HG03342 (cell line): ENCODE data around the gene BEST2.

Experiments used
- ATAC-seq: cut with Tn5 transposase; IDR thresholded peaks from one replicate; pipeline ENCODE4 v1.9.1; 2021; ENCODE audit warnings: mild to moderate bottlenecking, moderate library complexity; ENCODE audit not compliant: unreplicated experiment

The BEST2 gene

DNA sequence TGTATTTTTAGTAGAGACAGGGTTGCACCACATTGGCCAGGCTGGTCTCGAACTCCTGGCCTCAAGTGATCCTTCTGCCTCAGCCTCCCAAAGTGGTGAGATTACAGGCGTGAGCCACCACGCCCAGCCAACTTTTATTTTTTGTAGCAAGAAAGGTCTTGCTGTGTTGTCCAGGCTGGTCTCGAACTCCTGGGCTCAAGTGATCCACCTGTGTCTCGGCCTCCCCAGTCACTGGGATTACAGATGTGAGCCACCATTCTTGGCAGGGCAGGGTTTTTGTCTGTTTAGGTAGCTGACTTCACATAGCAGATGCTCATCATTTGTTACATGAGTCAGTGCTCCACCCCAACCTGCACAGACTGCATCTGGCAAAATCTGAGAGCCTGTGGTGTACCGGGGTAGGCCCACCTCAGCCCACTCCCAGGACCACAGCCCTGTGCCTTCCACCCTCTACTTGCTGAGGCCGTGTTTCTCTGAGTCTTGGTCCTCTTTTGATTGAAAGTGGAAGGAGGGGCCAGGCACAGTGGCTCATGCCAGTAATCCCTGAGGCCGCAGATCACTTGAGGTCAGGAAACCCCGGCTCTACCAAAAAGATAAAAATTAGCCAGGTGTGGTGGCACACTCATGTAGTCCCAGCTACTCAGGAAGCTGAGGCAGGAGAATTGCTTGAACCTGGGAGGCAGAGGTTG is 23.7 kb upstream of the BEST2 start:
- ATAC-seq = no peak

DNA sequence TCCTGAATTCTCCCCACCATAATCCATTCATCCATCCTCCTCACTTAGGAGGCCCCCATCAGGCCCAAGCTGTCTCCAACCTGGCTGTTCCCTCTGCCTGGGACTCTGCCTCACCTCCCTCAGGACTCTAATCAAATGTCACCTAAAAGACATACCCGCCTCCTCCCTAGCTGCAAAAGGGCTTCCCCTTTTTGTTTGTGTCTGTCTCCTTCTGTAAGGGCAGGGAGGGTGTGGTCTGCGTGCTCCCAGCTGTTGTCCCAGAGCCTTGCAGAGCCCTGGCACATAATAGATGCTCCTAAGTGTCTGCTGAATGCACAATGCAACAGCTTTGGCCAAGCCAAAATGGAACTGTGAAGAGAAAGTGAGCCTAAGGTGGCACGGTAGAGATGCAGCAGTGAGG is 21.5 kb upstream of the BEST2 start:
- no peak for ATAC-seq

DNA sequence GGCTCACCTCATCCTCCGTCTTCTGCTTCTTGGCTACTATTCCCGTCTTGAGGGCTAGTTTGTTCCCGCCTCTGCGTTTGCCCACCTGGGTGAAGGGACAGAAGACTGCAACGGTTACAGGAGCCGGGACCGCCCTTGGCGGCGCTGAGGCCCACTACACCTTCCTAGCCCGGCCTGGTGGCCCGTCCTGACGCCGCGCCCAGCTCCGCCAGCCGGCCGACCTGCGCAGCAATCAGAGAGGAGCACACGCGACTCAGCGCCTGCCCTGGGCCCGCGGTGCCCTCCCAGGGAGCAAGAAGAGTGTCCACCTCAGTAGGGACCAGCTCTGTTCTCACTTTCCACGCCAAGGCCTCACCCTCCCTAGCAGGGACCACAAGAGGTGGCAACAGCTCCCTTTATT is 20.3 kb upstream of the BEST2 start:
- ATAC-seq = no peak

DNA sequence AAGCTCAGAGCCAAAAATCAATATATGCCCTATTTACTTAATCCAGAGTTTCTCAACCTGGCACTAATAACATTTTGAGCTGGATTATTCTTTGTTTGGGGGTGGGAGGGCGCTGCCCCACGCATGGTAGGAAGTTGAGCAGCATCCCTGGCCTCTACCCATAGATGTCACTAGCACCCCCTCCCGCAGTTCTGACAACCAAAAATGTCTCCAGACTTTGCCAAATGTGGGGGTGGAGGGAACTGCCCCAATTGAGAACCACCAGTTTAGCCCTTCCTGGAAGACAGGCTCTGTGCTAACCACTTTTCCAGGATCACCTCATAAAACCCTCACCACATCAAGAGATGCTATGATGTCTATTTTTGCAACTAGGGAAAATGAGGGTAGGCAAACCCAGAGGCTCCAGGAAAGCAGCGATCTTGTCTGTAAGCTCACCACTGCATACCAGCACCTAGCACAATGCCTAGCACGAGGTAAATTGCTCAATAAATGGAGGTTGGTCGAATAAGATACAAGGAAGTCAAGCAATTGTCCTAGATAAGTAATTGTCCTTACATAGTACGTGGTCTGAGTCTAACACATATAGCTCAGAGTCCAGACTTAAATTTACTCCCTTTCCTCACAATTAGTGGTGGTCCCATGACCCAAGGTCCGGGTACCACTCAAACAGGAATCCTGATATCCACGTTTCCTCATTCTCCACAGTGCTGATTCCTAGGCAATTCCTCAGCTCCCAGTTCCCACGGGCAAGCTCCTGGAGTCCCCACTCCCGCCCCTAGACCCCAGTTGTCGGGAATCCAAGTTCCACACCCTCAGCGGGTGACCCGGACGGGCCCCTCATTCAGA is 18.0 kb upstream of the BEST2 start:
- ATAC-seq = no peak

DNA sequence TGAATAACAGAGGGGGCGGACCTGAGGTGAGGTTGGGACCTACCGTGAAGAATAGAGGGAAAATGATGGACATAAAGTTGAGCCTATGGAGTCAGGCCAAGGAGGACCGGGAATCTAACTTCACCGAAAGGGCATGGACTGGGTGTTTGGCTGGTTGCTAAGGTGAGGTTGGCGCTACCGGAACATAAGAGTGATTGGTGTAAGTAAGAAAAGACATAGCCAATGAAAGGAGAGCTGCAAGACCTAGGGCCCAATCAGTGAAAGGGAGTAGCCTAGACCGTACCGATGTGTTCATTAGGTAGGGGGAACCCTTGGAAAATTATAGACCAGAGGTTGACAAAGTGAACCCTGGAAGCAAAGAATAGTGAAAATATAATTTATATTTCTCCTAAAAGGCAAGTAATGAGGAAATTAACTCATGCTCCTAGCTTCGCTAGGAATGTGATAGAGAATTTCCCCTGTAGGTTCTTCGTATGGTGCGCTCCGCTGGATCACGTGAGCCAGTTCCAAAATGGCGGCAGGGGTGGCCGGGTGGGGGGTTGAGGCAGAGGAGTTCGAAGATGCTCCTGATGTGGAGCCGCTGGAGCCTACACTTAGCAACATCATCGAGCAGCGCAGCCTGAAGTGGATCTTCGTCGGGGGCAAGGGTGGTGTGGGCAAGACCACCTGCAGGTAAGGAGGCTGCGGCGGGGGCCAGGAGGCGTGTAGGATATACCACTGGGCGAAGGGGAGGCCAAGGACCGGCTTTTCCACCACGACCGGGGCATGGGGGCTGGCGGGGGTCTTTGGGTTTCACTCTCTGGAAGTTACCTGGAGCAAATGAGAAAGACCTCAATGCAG is 14.4 kb upstream of the BEST2 start, which contains the start of gene GET3:
Gene GET3, plus strand, starts transcription at position 503 of the 840 bp plus-strand sequence. Its CDS starts 9 bp downstream, at position 512.
- peak; percentile 73 for ATAC-seq

DNA sequence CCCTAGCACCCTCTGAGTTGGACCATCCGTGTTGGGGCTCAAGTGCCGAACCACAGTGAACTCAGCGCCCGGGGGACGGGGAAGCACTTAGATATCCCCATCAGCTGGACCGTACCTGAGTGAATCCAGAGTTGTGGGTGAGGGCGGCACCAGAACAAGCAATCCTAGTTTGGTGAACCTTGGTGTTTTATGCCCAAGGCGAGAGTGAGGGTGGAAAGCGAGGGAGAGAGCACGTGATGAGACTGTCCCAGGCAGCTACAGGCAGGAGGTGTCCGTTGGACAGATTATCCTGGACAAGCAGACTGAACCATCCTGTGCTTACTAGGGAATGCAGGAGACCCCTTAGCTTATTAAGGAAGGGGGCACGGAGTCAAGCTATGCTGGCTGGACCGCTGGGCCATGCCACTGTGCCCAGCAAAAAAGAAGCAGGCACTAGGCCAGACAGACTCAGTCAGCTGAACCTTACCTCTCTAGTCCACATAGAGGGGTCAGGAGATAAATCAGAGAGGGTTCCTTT is 13.7 kb upstream of the BEST2 start:
- no peak for ATAC-seq

DNA sequence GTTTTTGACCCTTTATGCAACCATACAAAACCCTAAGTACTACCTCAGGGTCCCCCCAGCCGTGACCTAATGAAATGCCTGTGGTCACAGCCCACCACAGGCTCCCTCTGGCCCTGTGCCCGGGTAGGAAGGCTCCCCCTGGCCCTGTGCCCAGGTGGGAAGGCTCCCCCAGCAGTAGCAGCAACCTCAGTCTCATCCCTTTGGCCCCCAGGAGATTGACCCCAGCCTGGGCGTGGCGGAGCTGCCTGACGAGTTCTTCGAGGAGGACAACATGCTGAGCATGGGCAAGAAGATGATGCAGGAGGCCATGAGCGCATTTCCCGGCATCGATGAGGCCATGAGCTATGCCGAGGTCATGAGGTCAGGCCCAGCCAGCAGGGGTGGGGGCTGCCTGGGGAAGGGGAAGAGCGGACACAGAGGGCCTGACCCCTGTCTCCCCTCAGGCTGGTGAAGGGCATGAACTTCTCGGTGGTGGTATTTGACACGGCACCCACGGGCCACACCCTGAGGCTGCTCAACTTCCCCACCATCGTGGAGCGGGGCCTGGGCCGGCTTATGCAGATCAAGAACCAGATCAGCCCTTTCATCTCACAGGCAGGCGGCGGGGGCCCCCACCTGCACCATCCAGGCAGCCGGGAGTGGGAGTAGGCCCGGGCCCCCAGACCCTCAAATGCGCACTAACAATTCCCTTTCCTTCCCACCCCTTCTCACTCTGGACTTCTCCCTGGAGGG is 6.3 kb upstream of the BEST2 start:
- ATAC-seq = no peak

DNA sequence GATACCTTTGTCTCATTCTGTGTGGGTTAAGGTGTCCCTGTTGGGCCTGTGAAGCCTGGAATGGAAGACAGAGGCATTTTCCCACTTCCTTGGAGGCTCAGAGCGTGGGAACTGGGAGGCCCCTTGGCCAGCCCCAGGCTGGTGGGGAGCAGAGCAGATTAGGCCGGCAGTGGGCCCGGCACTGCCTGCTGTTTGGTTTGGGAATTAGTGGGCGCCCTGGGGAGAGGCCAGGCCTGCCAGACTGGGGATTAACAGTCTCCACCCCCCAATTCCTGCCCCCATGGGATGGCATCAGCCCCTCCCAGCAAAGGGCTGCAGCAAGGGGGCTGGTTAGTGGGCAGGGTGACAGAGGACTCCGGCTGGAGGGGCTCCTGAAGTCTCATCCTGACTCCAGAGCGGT is 3.1 kb upstream of the BEST2 start:
- no peak for ATAC-seq

DNA sequence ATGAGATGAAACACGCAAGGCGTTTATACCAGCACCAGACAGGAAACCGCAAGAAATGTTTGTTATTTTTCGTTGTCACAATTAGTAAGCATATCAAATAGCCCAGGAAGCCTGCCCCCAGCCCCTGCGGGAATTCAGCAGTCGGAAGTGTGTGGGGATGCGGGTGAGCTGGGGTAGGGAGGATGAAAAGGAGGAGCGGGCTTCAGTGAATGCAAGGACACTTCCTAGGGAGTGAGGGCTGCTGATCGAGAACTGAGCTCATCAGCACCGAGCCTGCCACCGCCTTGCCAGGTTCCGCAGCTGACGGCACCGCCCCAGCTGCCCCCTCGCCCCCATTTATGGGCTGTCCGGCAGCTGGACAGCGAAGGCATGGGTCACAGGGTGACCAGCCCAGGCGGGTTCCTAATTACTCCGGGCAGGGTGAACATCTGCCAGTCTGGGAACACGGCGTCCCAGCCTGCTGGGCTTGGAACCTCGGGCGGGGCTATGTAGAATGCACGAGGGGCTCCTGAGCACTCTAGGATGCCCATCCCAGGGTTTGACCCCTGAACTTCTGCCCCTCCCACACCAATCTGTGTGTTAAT is 1.6 kb upstream of the BEST2 start:
- no peak for ATAC-seq

DNA sequence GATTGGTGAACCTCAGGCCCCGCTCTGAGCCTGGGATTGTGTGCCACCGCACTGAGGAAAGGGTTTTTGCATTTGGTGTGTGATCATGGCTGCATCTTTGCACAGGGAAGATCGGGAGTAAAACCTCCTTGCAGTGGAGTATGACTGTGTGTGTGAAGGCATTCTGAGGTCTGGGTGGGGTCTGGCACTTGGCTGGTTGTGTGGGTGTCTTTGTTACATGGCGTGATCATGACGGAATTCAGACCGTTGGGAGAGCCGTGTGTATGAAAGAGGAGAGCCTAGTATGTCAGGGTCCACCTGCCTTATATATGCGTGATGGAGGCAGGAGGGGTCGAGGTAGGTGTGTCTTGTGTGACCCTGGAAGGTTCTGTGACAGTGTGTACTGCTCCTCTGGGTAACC is 740 bp upstream of the BEST2 start:
- ATAC-seq = no peak

DNA sequence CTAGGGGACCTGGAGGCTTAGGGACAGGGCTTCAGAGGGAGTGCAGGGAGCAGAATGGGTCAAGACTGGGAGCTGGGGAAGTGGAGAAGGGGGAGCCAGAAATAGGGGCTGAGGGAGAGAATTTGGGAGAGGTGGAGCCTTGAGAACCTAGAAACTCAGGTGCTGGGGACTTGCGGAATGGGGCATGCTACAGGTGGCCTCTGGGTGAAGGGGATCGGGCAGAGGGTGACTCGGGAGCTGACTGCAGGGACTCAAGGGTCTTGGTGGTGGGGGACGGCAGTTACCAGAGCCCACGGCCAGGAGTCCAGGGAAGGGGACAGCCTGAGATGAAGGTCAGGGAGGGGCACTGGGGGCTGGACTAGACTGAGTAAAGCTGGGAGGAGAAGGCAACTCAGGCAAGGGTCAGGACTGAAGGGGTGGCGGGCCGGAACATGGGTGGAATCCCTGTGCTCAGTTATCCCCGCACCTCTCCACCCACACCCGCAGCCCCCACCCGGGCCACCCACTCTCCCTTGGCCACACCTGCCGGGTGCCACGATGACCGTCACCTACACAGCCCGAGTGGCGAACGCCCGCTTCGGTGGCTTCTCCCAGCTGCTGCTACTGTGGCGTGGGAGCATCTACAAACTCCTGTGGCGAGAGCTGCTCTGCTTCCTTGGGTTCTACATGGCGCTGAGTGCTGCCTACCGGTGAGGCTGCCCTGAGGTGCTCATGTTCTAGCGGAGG is 628 bp downstream of the BEST2 start:
- no peak for ATAC-seq

DNA sequence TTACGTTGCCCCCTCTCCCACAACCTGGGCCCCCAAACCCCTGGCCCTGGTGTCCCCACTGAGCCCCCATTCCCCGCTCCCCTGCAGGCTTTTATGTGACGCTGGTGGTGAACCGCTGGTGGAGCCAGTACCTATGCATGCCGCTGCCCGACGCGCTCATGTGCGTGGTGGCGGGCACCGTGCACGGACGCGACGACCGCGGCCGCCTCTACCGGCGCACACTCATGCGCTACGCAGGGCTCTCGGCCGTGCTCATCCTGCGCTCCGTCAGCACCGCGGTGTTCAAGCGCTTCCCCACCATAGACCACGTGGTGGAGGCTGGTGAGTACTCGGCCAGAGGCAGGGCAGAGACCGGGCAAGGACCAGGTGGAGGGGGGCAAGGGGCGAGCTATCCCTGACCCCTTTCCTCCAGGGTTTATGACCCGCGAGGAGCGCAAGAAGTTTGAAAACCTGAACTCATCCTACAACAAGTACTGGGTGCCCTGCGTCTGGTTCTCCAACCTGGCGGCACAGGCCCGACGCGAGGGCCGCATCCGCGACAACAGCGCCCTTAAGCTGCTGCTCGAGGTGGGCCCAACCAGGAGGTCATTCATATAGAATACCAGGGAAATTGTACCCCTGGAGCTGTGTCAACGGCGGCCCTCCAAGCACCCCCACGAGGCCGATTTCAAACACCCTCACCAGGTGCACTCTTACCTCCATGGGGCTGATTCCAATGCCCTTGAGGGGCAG is 3.0 kb downstream of the BEST2 start:
- ATAC-seq = no peak

DNA sequence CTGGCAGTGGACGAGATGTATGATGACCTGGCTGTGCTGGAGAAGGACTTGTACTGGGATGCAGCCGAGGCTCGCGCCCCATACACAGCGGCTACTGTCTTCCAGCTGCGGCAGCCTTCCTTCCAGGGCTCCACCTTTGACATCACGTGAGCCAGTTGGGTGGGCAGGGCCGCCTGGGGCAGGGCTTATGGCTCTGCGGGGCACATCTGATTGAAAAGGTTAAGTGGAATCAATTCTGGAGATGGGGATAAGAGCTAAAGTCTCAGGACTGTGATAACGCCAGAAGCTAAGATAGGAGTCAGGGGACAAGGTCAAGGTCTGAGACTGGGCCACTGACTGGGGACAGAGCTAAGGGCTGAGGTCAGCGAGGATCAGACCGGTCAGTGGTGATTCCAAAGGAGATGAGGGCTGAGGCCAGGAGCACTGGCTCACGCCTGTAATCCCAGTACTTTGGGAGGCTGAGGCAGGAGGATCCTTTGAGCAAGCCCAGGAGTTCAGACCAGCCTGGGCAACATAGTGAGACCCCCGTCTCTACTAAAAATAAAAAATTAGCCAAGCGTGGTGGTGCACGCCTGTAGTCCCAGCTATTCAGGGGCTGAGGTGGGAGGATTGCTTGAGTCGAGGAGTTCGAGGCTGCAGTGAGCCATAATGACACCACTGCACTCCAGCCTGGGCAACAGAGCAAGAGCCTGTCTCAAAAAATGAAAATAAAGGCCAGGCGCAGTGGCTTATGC is 4.7 kb downstream of the BEST2 start:
- no peak for ATAC-seq

DNA sequence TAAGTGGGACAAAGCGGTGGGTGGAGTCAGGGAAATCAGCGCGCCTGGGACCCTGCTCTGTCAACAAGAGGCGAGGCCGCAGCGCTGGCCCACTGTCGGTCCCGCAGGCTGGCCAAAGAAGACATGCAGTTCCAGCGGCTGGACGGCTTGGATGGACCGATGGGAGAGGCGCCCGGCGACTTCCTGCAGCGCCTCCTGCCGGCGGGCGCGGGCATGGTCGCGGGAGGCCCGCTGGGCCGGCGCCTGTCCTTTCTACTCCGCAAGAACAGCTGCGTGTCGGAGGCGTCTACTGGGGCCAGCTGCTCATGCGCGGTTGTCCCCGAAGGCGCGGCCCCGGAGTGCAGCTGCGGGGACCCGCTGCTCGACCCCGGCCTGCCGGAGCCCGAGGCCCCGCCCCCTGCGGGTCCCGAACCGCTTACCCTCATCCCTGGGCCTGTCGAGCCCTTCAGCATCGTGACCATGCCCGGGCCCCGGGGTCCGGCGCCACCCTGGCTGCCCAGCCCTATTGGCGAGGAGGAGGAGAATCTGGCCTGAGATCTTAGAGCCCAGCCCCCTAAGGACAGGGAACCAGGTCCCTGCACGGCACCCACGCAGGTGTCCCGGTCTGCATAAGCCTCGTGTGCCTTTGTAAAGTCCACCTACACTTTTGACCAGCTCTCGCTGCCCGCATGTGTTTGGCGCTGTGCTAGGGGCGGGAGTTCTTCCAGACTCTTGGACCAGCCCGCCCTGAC is 6.1 kb downstream of the BEST2 start:
- ATAC-seq = no peak

DNA sequence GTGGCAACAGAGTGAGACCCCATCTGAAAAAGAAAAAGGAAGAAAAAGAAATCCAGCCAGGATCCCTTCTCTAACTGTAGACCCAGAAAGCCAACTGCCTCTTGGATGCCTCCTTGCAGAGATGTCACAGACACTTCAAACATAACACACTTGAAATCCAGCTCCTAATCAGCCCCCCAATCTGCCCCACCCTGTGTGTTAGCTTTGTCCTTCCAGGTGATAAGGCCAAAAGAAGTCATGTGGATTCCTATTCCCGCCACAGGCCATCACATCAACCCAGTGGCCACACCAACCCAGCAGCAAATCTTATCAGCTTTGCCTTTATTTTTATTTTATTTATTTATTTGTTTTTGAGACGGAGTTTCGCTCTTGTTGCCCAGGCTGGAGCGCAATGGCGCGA is 8.1 kb downstream of the BEST2 start:
- ATAC-seq = no peak

DNA sequence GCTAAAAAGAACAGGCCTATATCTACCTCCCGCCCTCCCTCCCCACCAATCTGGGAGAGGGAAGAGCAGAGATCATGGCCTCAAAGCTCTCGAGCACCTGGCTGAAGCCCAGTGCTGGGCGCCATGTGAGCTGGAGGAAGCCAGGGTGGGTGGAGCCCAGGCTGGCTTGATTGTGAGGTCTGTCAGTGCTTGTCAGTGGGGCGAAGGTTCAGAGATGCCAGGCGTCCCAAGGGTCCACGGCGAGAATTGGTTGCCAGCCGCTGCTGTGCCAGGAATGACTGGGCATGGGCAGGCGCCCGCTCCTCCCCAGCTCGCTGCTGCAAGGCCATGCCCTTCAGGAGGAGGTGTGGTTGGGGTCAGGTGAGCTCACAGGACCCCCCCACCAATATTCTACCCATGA is 11.5 kb downstream of the BEST2 start:
- ATAC-seq = no peak

DNA sequence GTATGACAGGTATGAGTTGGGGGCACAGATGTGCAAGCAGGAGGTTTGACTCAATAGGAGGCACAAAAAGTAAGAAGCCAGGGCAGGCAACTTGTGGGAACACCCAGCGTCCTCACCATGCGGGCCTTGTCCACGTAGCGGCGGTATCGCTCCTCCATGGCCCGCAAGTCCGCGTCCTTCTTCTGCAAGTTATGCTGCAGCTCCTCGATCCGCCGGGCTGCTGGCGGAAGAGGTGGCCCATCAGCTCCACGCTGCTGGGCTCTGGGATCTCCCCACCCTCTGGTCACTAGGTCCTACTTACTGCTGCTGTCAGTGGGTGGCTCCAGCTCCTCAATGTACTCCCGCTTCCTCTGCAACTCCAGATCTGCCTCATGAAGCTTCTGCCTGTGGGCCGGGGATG is 13.1 kb downstream of the BEST2 start:
- ATAC-seq = no peak
